HEK293 (cell line): ENCODE data around the gene RAB3C.

Experiments used
- CTCF ChIA-PET: fragments of 350-600 bp; formaldehyde crosslinking; extraction: SDS; loops from one replicate; lab custom pipeline; 2021; ENCODE audit warnings: antibody characterized with exemption; lab: Yijun Ruan, JAX
- POLR2A ChIA-PET: fragments of 300-600 bp; formaldehyde crosslinking; extraction: SDS; loops from one replicate; lab custom pipeline; 2020; ENCODE audit warnings: antibody characterized with exemption, inconsistent platforms; lab: Yijun Ruan, JAX
- H3K27ac ChIP-seq: fragments of 200-500 bp; sonication (Bioruptor generic); 2 replicates; pipeline ENCODE4 v1.5.1; 2014; ENCODE audit warnings: low read depth, low read length, control low read depth, inconsistent platforms; ENCODE audit errors: extremely low read depth
- H3K36me3 ChIP-seq, 2 experiments: fragments of 200-500 bp in 1 of 2; sonication (Bioruptor generic) in 1 of 2; 1 replicate in 1 of 2; 2 replicates in 1 of 2; pipeline ENCODE4 v1.5.1; 2014 to 2017; ENCODE audit warnings: inconsistent platforms in 2 of 2, low read length in 2 of 2; ENCODE audit not compliant: control insufficient read depth in 2 of 2, insufficient read depth in 1 of 2
- H3K4me1 ChIP-seq: fragments of 200-500 bp; sonication (Bioruptor generic); 2 replicates; pipeline ENCODE4 v1.5.1; 2014; ENCODE audit warnings: mild to moderate bottlenecking, low read length, inconsistent platforms; ENCODE audit not compliant: control insufficient read depth, insufficient read depth
- H3K4me3 ChIP-seq: 2 replicates; pipeline ENCODE4 v1.5.1; 2011; ENCODE audit warnings: low read depth, mild to moderate bottlenecking, control low read depth, low read length, moderate library complexity
- H3K9me3 ChIP-seq: fragments of 200-500 bp; sonication (Bioruptor generic); 2 replicates; pipeline ENCODE4 v1.5.1; 2014; ENCODE audit warnings: low read depth, low read length, inconsistent platforms; ENCODE audit not compliant: control insufficient read depth, insufficient read depth
- GLI2 ChIP-seq: fragments of 450-650 bp; formaldehyde crosslinking; IDR thresholded peaks from 2 replicates; pipeline ENCODE4; 2017; ENCODE audit warnings: missing biosample characterization, missing genetic modification characterization, low read depth, borderline replicate concordance
- HOXD13 ChIP-seq: sonication (generic); formaldehyde crosslinking; IDR thresholded peaks from 2 replicates; pipeline ENCODE4 v1.8.0; 2022; ENCODE audit warnings: missing genetic modification reagents, borderline replicate concordance
- KLF1 ChIP-seq: fragments of 450-650 bp; formaldehyde crosslinking; IDR thresholded peaks from 2 replicates; pipeline ENCODE4 v1.5.1; 2016; ENCODE audit warnings: missing biosample characterization, missing genetic modification characterization
- PATZ1 ChIP-seq: fragments of 450-650 bp; formaldehyde crosslinking; IDR thresholded peaks from 2 replicates; pipeline ENCODE4 v1.5.1; 2016; ENCODE audit warnings: missing biosample characterization, missing genetic modification characterization
- REST ChIP-seq: fragments of 450-650 bp; formaldehyde crosslinking; IDR thresholded peaks from 2 replicates; pipeline ENCODE4 v1.5.1; 2016; ENCODE audit warnings: missing biosample characterization, missing genetic modification characterization
- SP2 ChIP-seq: fragments of 450-650 bp; formaldehyde crosslinking; IDR thresholded peaks from 2 replicates; pipeline ENCODE4 v1.5.1; 2016; ENCODE audit warnings: missing biosample characterization, missing genetic modification characterization
- TCF7L2 ChIP-seq: IDR thresholded peaks from 2 replicates; pipeline ENCODE4 v1.6.1; 2011; ENCODE audit warnings: low read depth, mild to moderate bottlenecking, inconsistent platforms, low read length, moderate library complexity, borderline replicate concordance
- ZBTB20 ChIP-seq: fragments of 450-650 bp; formaldehyde crosslinking; IDR thresholded peaks from 2 replicates; pipeline ENCODE4 v1.5.1; 2016; ENCODE audit warnings: missing biosample characterization, missing genetic modification characterization
- ZBTB6 ChIP-seq: fragments of 450-650 bp; formaldehyde crosslinking; IDR thresholded peaks from 2 replicates; pipeline ENCODE4 v1.5.1; 2017; ENCODE audit warnings: missing biosample characterization, missing genetic modification characterization
- ZNF148 ChIP-seq: fragments of 450-650 bp; formaldehyde crosslinking; IDR thresholded peaks from 2 replicates; pipeline ENCODE4 v1.5.0; 2017; ENCODE audit warnings: missing biosample characterization, missing genetic modification characterization, borderline replicate concordance
- ZNF157 ChIP-seq: fragments of 450-650 bp; formaldehyde crosslinking; IDR thresholded peaks from 2 replicates; pipeline ENCODE4 v1.5.1; 2016; ENCODE audit warnings: missing biosample characterization, missing genetic modification characterization
- ZNF2 ChIP-seq: fragments of 450-650 bp; formaldehyde crosslinking; IDR thresholded peaks from 2 replicates; pipeline ENCODE4 v1.5.1; 2016; ENCODE audit warnings: missing biosample characterization, missing genetic modification characterization
- ZNF211 ChIP-seq: fragments of 450-650 bp; formaldehyde crosslinking; IDR thresholded peaks from 2 replicates; pipeline ENCODE4 v1.5.1; 2016; ENCODE audit warnings: low read depth, missing biosample characterization, missing genetic modification characterization
- ZNF26 ChIP-seq: fragments of 450-650 bp; formaldehyde crosslinking; IDR thresholded peaks from 2 replicates; pipeline ENCODE4 v1.5.1; 2016; ENCODE audit warnings: missing biosample characterization, missing genetic modification characterization
- ZNF280D ChIP-seq: fragments of 450-650 bp; formaldehyde crosslinking; IDR thresholded peaks from 2 replicates; pipeline ENCODE4 v1.5.1; 2016; ENCODE audit warnings: missing biosample characterization, missing genetic modification characterization
- ZNF416 ChIP-seq: fragments of 450-650 bp; formaldehyde crosslinking; IDR thresholded peaks from 2 replicates; pipeline ENCODE4 v1.5.1; 2016; ENCODE audit warnings: missing biosample characterization, missing genetic modification characterization
- ZNF629 ChIP-seq: fragments of 450-650 bp; formaldehyde crosslinking; IDR thresholded peaks from 2 replicates; pipeline ENCODE4 v1.5.1; 2017; ENCODE audit warnings: missing biosample characterization, missing genetic modification characterization
- ZNF645 ChIP-seq: fragments of 450-650 bp; formaldehyde crosslinking; IDR thresholded peaks from 2 replicates; pipeline ENCODE4; 2016; ENCODE audit warnings: missing biosample characterization, missing genetic modification characterization
- ZNF654 ChIP-seq: fragments of 450-650 bp; formaldehyde crosslinking; IDR thresholded peaks from 2 replicates; pipeline ENCODE4 v1.5.1; 2016; ENCODE audit warnings: low read depth, missing biosample characterization, missing genetic modification characterization
- ZNF791 ChIP-seq: fragments of 450-650 bp; formaldehyde crosslinking; IDR thresholded peaks from 2 replicates; pipeline ENCODE4 v1.5.1; 2016; ENCODE audit warnings: missing biosample characterization, missing genetic modification characterization
- ZNF792 ChIP-seq: fragments of 450-650 bp; formaldehyde crosslinking; IDR thresholded peaks from 2 replicates; pipeline ENCODE4 v1.5.1; 2016; ENCODE audit warnings: missing biosample characterization, missing genetic modification characterization
- ZXDB ChIP-seq: fragments of 450-650 bp; formaldehyde crosslinking; IDR thresholded peaks from 2 replicates; pipeline ENCODE4 v1.5.1; 2016; ENCODE audit warnings: missing biosample characterization, missing genetic modification characterization

RAB3C gene

GRCh38 chr5:58836351-58836750, 253.5 kb downstream of the RAB3C start (continued):
- TF ChIP-seq ZNF280D (no peak), ZNF645 (tag by site-specific recombination) (no peak), ZXDB (tag by site-specific recombination) (no peak), ZNF157 (tag by site-specific recombination) (no peak), ZNF211 (tag by site-specific recombination) (no peak), ZNF654 (tag by site-specific recombination) (no peak), KLF1 (tag by site-specific recombination) (no peak), TCF7L2 (no peak)

GRCh38 chr5:58838729-58839128, 255.9 kb downstream of the RAB3C start:
- CTCF ChIA-PET, result interaction anchor here (0.7 to 1.0 kb wide), 2 partner anchors 10 to 12 kb away, joined by 3 to 4 read pairs; no protein-coding TSS in a partner anchor
- POLR2A ChIA-PET, result no interaction called here
- Histone ChIP-seq H3K27ac (no peak overlapping the region), H3K4me1 (no peaks in the 10 kb centered on the region), H3K4me3 (no peak overlapping the region), H3K36me3 (no peaks in the 10 kb centered on the region), H3K9me3 (no peaks in the 10 kb centered on the region)
- no peak for TF ChIP-seq ZNF792 (tag by site-specific recombination)
- no peak for TF ChIP-seq ZNF26 (tag by site-specific recombination)
- TF ChIP-seq ZNF2 (tag by site-specific recombination), result no peak
- TF ChIP-seq SP2 (tag by site-specific recombination), result no peak
- no peak for TF ChIP-seq TCF7L2
- no peak for TF ChIP-seq ZNF416 (tag by site-specific recombination)
- no peak for TF ChIP-seq PATZ1 (tag by site-specific recombination)
- no peak for TF ChIP-seq ZNF148 (tag by site-specific recombination)
- TF ChIP-seq ZNF791 (tag by site-specific recombination), result no peak
- no peak for TF ChIP-seq REST (tag by site-specific recombination)
- no peak for TF ChIP-seq ZBTB20
- TF ChIP-seq ZBTB6 (tag by site-specific recombination), result no peak
- TF ChIP-seq HOXD13 (CRISPR knock-in tag), result no peak
- no peak for TF ChIP-seq GLI2 (tag by site-specific recombination)
- no peak for TF ChIP-seq ZNF629 (tag by site-specific recombination)
